K562 (cell line): ENCODE data around the gene UCP3. TPM values are rescaled to one million over a fixed set of nuclear protein-coding genes. Genes with fewer than 3 reads are reported as not detected.

ENCODE experiments used
- ARNT ChIP-seq, 2 experiments: fragments of 450-650 bp; IDR thresholded peaks; 2 replicates each; pipeline ENCODE4 v1.6.1; 2016; ENCODE audit warnings: mild to moderate bottlenecking in 1 of 2
- CC2D1A ChIP-seq: fragments of 450-650 bp; IDR thresholded peaks from 2 replicates; pipeline ENCODE4 v1.6.1; 2017; ENCODE audit warnings: mild to moderate bottlenecking
- E2F6 ChIP-seq, 2 experiments: IDR thresholded peaks; 2 replicates each; pipeline ENCODE4 v1.6.1; 2011; ENCODE audit warnings: borderline replicate concordance in 1 of 2, control low read depth in 1 of 2, low read depth in 1 of 2, low read length in 1 of 2, mild to moderate bottlenecking in 1 of 2, mixed read lengths in 1 of 2, moderate library complexity in 1 of 2; ENCODE audit not compliant: insufficient read depth in 1 of 2, insufficient read length in 1 of 2, poor library complexity in 1 of 2, severe bottlenecking in 1 of 2; ENCODE audit errors: extremely low read depth in 1 of 2
- HLTF ChIP-seq: fragments of 450-650 bp; IDR thresholded peaks from 2 replicates; pipeline ENCODE4 v1.6.1; 2016
- IRF1 ChIP-seq: sonication (generic); formaldehyde crosslinking; IDR thresholded peaks from 2 replicates; pipeline ENCODE4 v1.8.0; 2022; ENCODE audit warnings: missing genetic modification reagents, mild to moderate bottlenecking, borderline replicate concordance
- MTF1 ChIP-seq: fragments of 250-450 bp; sonication (Bioruptor Pico); IDR thresholded peaks from 2 replicates; pipeline ENCODE4 v1.9.0; 2021; ENCODE audit warnings: moderate library complexity, mild to moderate bottlenecking, inconsistent platforms, borderline replicate concordance
- MYC ChIP-seq, 2 experiments: fragments of 250-450 bp in 1 of 2; sonication (Bioruptor Pico) in 1 of 2; IDR thresholded peaks; 2 replicates each; pipeline versions ENCODE4 v1.5.1 to v1.6.1; 2012 to 2021; ENCODE audit warnings: low read depth in 2 of 2, borderline replicate concordance in 1 of 2, improper control_type of control experiment in 1 of 2, low read length in 1 of 2, mild to moderate bottlenecking in 1 of 2, moderate library complexity in 1 of 2
- TAF1 ChIP-seq: IDR thresholded peaks from 2 replicates; pipeline ENCODE4 v1.6.1; 2011; ENCODE audit warnings: mild to moderate bottlenecking, low read length, moderate library complexity; ENCODE audit not compliant: insufficient read depth, control insufficient read depth, severe bottlenecking; ENCODE audit errors: extremely low read depth
- TEAD1 ChIP-seq, 2 experiments: fragments of 450-650 bp in 1 of 2; sonication (generic) in 1 of 2; formaldehyde crosslinking; IDR thresholded peaks; 2 replicates each; pipeline versions ENCODE4 v1.4.0 to v1.8.0; 2020 to 2022; ENCODE audit warnings: mild to moderate bottlenecking in 2 of 2, missing genetic modification reagents in 1 of 2
- polyA plus RNA-seq, 8 experiments: library from polyadenylated mRNA; depleted of rRNA in 4 of 8; stranded (reverse) in 5 of 8; unstranded in 3 of 8; fragments of >200 nt; fragmentation: Nextera tagmentation in 2 of 8; fragmentation: Illumina TruSeq in 1 of 8; extraction: Ambion mirVana in 2 of 8; extraction: Trizol in 1 of 8; gene quantifications; 2 replicates each; pipeline versions ENCODE4 v1.2.1 to v1.2.3, GENCODE V29; 2011 to 2014; ENCODE audit warnings: inconsistent platforms in 1 of 8, missing spikeins in 1 of 8
- total RNA-seq, 7 experiments: library from RNA; depleted of rRNA in 6 of 7; stranded (reverse); fragments of >200 nt in 6 of 7; fragmentation: Illumina TruSeq in 2 of 7; extraction: Trizol in 2 of 7; gene quantifications; 2 replicates each; pipeline versions ENCODE4 v1.2.1 to v1.2.3, GENCODE V29; 2011 to 2021; ENCODE audit warnings: low replicate concordance in 1 of 7
- TF ChIP-seq, protein P1 (sequence below): fragments of 250-450 bp; sonication (Bioruptor Pico); IDR thresholded peaks from 2 replicates; pipeline ENCODE4 v1.4.0; 2020; ENCODE audit warnings: borderline replicate concordance
- TF ChIP-seq, protein P2 (sequence below): fragments of 250-450 bp; sonication (Bioruptor Pico); IDR thresholded peaks from 2 replicates; pipeline ENCODE4 v1.5.0; 2021; ENCODE audit warnings: mild to moderate bottlenecking, moderate library complexity

UCP3 gene
- total and polyA plus RNA-seq, 9 of the 15 experiments (the other 6 are each of a cell fraction or from before 2014, with no cell fraction given), result 0.05 to 0.65 (median 0.25) TPM; not detected in 2

- TF ChIP-seq ARNT (IDR thresholded peaks at IDR 0.05) (0 out of 4 replicates have a peak, but pooled peaks have one; percentile 17 to 39), E2F6 (IDR thresholded peaks at IDR 0.05; ENCODE audit: borderline replicate concordance in 1 of 2, extremely low read depth in 1 of 2, insufficient read depth in 1 of 2, insufficient read length in 1 of 2, low read depth in 1 of 2, low read length in 1 of 2, poor library complexity in 1 of 2, severe bottlenecking in 1 of 2) (no peak), HLTF (peak; percentile 76; the same call in 1 of the 2 replicates), MYC (IDR thresholded peaks at IDR 0.05; ENCODE audit: low read depth, low read length) (peak; percentile 16; the same call in 1 of the 2 replicates), MYC (CRISPR knock-in tag; IDR thresholded peaks at IDR 0.05; ENCODE audit: borderline replicate concordance, low read depth) (no peak; the same call in 1 of the 2 replicates), CC2D1A (no peak), MTF1 (CRISPR knock-in tag) (0 out of 2 replicates have a peak, but pooled peaks have one; percentile 56), TAF1 (no peak), IRF1 (CRISPR knock-in tag) (0 out of 2 replicates have a peak, but pooled peaks have one; percentile 87), TEAD1 (CRISPR knock-in tag; IDR thresholded peaks at IDR 0.05) (0 out of 4 replicates have a peak, but pooled peaks of 1 of the 2 experiments have one; percentile 49)
- TF ChIP-seq, protein P1, sequence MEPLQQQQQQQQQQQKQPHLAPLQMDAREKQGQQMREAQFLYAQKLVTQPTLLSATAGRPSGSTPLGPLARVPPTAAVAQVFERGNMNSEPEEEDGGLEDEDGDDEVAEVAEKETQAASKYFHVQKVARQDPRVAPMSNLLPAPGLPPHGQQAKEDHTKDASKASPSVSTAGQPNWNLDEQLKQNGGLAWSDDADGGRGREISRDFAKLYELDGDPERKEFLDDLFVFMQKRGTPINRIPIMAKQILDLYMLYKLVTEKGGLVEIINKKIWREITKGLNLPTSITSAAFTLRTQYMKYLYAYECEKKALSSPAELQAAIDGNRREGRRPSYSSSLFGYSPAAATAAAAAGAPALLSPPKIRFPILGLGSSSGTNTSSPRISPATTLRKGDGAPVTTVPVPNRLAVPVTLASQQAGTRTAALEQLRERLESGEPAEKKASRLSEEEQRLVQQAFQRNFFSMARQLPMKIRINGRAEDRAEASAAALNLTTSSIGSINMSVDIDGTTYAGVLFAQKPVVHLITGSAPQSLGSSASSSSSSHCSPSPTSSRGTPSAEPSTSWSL (CRISPR knock-in tag), result peak; percentile 86; the same call in 1 of the 2 replicates
- TF ChIP-seq, protein P2, sequence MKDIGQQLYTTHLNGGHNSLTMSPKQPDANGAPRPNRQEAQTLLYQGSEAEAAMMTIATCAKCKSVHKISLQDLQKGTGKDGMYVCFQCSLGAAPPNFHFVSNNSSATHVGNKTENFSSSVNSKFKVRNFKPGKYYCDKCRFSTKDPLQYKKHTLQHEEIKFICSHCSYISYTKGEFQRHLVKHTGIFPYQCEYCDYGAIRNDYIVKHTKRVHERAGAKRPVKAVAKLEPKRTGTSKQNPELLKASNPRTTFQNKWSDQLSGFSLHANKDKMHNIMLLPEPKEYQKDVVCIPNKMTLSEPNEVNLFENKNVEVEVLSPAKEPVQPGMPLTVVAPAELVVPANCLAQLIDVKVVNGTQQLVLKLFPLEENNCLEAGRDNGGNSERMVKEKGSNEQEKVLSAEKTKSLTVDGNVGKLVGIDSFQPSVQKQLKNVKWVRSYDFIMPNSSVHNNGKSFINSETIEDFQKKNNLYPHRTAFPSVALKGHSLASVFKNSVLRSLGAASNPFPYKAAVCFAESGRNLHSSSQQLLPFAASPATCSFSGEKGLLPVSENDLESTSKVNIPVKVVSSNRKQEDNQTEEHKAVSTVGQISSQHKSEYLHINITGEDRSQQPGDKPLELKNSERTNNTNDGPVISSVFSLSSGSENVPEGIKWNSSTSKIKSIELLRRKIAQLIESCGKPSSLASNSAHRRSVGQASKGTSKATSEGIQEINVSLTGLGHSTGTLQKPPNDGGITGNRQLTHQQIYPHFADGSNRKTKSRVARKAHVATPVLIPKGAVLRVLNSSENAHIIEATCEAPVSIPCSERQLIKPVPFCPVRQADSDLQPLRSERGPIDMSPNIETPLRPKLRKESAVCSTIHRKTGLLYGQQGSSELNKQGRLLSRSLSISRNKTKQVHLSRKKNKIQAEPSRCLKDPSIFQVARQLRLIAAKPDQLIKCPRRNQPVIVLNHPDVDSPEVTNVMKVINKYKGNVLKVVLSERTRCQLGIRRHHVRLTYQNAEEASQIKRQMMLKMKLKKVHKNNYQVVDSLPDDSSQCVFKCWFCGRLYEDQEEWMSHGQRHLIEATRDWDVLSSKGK, result no peak
These were observed 24.9 kb downstream of the UCP3 start (continued) for GRCh38 chr11:73983741-73984538.
